GM23248 (cell line): ENCODE results near the gene C17orf100. TPM values are rescaled to one million over a fixed set of nuclear protein-coding genes. Genes with fewer than 3 reads are reported as not detected.

Source experiments
- DNase-seq: peaks from one replicate; pipeline ENCODE4 v3.0.0-alpha.2; 2015
- H2AFZ ChIP-seq: fragments of 200-600 bp; sonication (generic); 2 replicates; pipeline ENCODE4 v1.6.1; 2016; ENCODE audit warnings: antibody characterized with exemption
- H3F3A ChIP-seq: fragments of 200-600 bp; sonication (generic); 2 replicates; pipeline ENCODE4 v1.6.1; 2016; ENCODE audit warnings: mild to moderate bottlenecking, antibody characterized with exemption, mixed run types; ENCODE audit not compliant: insufficient read depth
- H3K27ac ChIP-seq: fragments of 200-600 bp; sonication (generic); 2 replicates; pipeline ENCODE4 v1.5.1; 2016; ENCODE audit warnings: mild to moderate bottlenecking
- H3K27me3 ChIP-seq: fragments of 200-600 bp; sonication (generic); replicated peaks from 2 replicates; pipeline ENCODE4 v1.6.1; 2016; ENCODE audit warnings: mild to moderate bottlenecking; ENCODE audit not compliant: insufficient read depth
- H3K36me3 ChIP-seq: fragments of 200-600 bp; sonication (generic); 2 replicates; pipeline ENCODE4 v1.6.1; 2016; ENCODE audit warnings: low read depth, mild to moderate bottlenecking
- H3K4me1 ChIP-seq: fragments of 200-600 bp; sonication (generic); 2 replicates; pipeline ENCODE4 v1.6.1; 2016; ENCODE audit warnings: mild to moderate bottlenecking; ENCODE audit not compliant: insufficient read depth
- H3K4me2 ChIP-seq: fragments of 200-600 bp; sonication (generic); one replicate; pipeline ENCODE4 v1.6.1; 2016; ENCODE audit warnings: mild to moderate bottlenecking; ENCODE audit not compliant: unreplicated experiment
- H3K4me3 ChIP-seq: fragments of 200-600 bp; sonication (generic); 2 replicates; pipeline ENCODE4 v1.5.1; 2016; ENCODE audit warnings: mild to moderate bottlenecking
- H3K79me2 ChIP-seq: fragments of 200-600 bp; sonication (generic); 2 replicates; pipeline ENCODE4 v1.6.1; 2016; ENCODE audit warnings: mild to moderate bottlenecking; ENCODE audit not compliant: insufficient read depth
- H3K9ac ChIP-seq: fragments of 200-600 bp; sonication (generic); 2 replicates; pipeline ENCODE4 v1.6.1; 2016; ENCODE audit warnings: mild to moderate bottlenecking
- H3K9me2 ChIP-seq: fragments of 200-600 bp; sonication (generic); 2 replicates; pipeline ENCODE4 v1.6.1; 2016; ENCODE audit warnings: mixed run types, mild to moderate bottlenecking, moderate library complexity; ENCODE audit not compliant: insufficient read depth
- H3K9me3 ChIP-seq: fragments of 200-600 bp; sonication (generic); one replicate; pipeline ENCODE4 v1.6.1; 2017; ENCODE audit warnings: low read depth
- H4K20me1 ChIP-seq: fragments of 200-600 bp; sonication (generic); 2 replicates; pipeline ENCODE4 v1.6.0; 2016; ENCODE audit not compliant: insufficient read depth
- EZH2 ChIP-seq: fragments of 200-600 bp; sonication (generic); IDR thresholded peaks from 2 replicates; pipeline ENCODE4 v1.6.1; 2018; ENCODE audit warnings: antibody characterized with exemption, mild to moderate bottlenecking; ENCODE audit not compliant: insufficient read depth, poor library complexity, severe bottlenecking
- EZH2phosphoT487 ChIP-seq: fragments of 200-600 bp; sonication (generic); IDR thresholded peaks from 2 replicates; pipeline ENCODE4 v1.6.1; 2018; ENCODE audit warnings: antibody characterized with exemption, moderate library complexity, mild to moderate bottlenecking, low read depth; ENCODE audit not compliant: insufficient read depth
- WGBS, 2 experiments: methylation state at CpG; one replicate each; pipeline ENCODE4 v1.1.6; 2015 to 2017; ENCODE audit warnings: low lambda C conversion rate in 2 of 2, low coverage in 1 of 2; ENCODE audit errors: missing lambda C conversion rate in 2 of 2; 5-methylcytosine and 5-hydroxymethylcytosine counted together
- in situ Hi-C: fragments of 300-500 bp; cut with MboI; formaldehyde crosslinking; loops from 2 replicates; pipeline ENCODE4 v1.15.0; 2020
- polyA plus RNA-seq: library from polyadenylated mRNA; unstranded; fragments of >200 nt; fragmentation: Nextera tagmentation; extraction: Ambion mirVana; gene quantifications from 2 replicates; pipeline ENCODE4 v1.2.1, GENCODE V29; 2016
- total RNA-seq: library from RNA; depleted of rRNA; stranded (reverse); fragments of >200 nt; shearing (Covaris generic); gene quantifications from 2 replicates; pipeline ENCODE4 v1.2.3, GENCODE V29; 2014

C17orf100 gene
- total and polyA plus RNA-seq, 2 experiments from 2014 or later = 0.86 to 5.2 TPM

DNA sequence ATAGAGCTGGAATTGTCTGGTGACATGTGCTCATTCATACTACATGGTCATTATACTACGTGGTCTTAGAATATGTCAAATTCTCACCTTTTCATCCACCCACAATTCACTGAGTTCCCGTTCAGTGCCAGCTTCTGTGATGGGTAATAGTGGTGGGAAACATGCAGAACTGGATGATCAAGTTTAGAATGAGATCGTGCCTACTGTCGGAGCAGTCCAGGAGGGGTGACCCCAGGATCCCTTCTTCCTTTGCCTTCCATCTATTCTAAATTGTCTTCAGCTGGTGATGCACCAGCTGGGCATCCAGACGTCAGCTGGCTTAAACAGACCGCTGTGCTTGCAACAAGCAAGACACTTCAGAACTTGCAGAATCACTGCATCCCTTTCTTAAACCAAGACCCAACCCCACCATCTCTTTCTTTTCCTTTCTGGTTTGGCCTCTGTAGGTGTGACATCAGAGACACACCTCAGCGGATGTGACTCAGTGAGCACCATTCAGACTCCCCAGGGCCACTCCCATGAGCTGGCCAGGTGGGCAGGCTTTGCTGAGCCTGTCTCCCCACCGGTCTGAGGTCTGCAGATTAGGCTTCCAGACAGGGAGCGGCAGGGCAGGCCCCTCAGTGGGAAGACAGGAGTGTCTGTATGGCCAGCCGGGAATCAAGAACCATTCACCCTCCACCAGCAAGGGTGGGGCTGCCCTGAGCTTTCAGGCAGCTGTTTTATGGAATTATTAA, 18.1 kb downstream of the C17orf100 start:
- H2AFZ ChIP-seq = no peak overlapping the region
- DNase-seq = no peak
- no peaks in the 10 kb centered on the region for H3F3A ChIP-seq
- H3K9ac ChIP-seq = no peak overlapping the region
- TF ChIP-seq EZH2 (no peak), EZH2phosphoT487 (no peak)
- no peaks in the 10 kb centered on the region for H3K36me3 ChIP-seq
- no peaks in the 10 kb centered on the region for H3K9me2 ChIP-seq
- no peaks in the 10 kb centered on the region for H4K20me1 ChIP-seq
- H3K79me2 ChIP-seq = no peaks in the 10 kb centered on the region
- H3K27me3 ChIP-seq = peaks cover 8% of the 10 kb centered on the region
- in situ Hi-C loops = loop anchor here (10.0 kb wide), 2 partner anchors 165 to 335 kb away; partner anchors contain the start of gene TEKT1
- no peak overlapping the region for H3K4me2 ChIP-seq
- no peak overlapping the region for H3K27ac ChIP-seq
- no peaks in the 10 kb centered on the region for H3K4me1 ChIP-seq
- H3K4me3 ChIP-seq = no peak overlapping the region
- WGBS, 2 experiments = 47 to 48% methylated on average over 10 of the region's 10 CpGs
- H3K9me3 ChIP-seq = no peaks in the 10 kb centered on the region

DNA sequence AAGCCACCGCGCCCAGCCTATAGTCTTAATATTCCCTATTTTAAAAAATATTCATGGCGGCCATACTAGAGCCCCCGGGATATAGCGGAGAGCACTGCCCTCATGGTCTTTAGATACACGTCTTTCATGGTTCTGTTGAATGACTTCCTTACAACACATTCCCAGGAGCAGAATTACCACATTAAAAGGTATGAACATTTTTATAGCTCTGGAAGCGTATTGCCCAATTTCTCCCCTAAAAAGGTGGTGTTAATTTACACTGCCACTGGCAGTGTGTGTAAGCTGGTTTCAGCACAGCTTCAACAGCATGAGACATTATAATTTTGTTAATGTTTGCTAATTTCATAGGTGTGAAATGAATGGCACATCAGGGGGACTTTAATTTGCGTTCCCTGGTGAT, 19.0 kb downstream of the C17orf100 start:
- in situ Hi-C loops = no loop called here
- Histone ChIP-seq H3K4me1 (no peaks in the 10 kb centered on the region), H4K20me1 (no peaks in the 10 kb centered on the region), H3K4me3 (no peak overlapping the region), H3F3A (no peaks in the 10 kb centered on the region), H3K36me3 (no peaks in the 10 kb centered on the region), H3K9ac (no peak overlapping the region), H3K9me3 (no peaks in the 10 kb centered on the region), H2AFZ (no peak overlapping the region), H3K79me2 (no peaks in the 10 kb centered on the region), H3K27me3 (peaks cover 8% of the 10 kb centered on the region), H3K9me2 (no peaks in the 10 kb centered on the region), H3K27ac (no peak overlapping the region), H3K4me2 (no peak overlapping the region)
- DNase-seq = no peak
- WGBS, 2 experiments = 86 to 87% methylated on average over 8 of the region's 8 CpGs
- TF ChIP-seq EZH2phosphoT487 (no peak), EZH2 (no peak)

DNA sequence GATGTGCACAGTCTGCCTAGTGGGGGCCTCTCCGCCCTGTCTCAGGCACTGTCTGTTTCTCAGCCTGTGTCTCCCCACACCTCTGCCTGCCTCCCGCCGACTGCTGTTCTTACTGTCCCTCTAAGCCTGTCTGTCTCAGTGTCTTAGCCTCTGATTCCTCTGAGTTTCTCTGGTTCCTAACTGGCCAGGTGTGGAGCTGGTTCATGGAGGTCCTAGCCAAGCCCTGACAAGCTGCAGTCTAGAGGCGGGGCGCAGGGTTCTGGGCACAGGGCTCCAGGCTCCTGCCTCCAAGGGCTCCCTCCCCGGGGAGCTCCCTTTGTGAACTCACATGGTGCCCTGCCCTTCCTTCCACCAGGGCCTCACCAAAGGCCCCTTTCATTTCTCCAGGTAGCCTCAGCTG, 19.4 kb downstream of the C17orf100 start:
- H4K20me1 ChIP-seq = no peaks in the 10 kb centered on the region
- no peaks in the 10 kb centered on the region for H3K9me2 ChIP-seq
- H3K9me3 ChIP-seq = no peaks in the 10 kb centered on the region
- H3K4me3 ChIP-seq = no peak overlapping the region
- H2AFZ ChIP-seq = no peak overlapping the region
- H3K4me1 ChIP-seq = no peaks in the 10 kb centered on the region
- H3K9ac ChIP-seq = no peak overlapping the region
- H3K79me2 ChIP-seq = no peaks in the 10 kb centered on the region
- TF ChIP-seq EZH2 (no peak), EZH2phosphoT487 (no peak)
- H3K27me3 ChIP-seq = peaks cover 8% of the 10 kb centered on the region
- in situ Hi-C loops = no loop called here
- no peak overlapping the region for H3K4me2 ChIP-seq
- DNase-seq = no peak
- H3F3A ChIP-seq = no peaks in the 10 kb centered on the region
- no peaks in the 10 kb centered on the region for H3K36me3 ChIP-seq
- WGBS, 2 experiments = 74 to 79% methylated on average over 6 of the region's 6 CpGs
- no peak overlapping the region for H3K27ac ChIP-seq

DNA sequence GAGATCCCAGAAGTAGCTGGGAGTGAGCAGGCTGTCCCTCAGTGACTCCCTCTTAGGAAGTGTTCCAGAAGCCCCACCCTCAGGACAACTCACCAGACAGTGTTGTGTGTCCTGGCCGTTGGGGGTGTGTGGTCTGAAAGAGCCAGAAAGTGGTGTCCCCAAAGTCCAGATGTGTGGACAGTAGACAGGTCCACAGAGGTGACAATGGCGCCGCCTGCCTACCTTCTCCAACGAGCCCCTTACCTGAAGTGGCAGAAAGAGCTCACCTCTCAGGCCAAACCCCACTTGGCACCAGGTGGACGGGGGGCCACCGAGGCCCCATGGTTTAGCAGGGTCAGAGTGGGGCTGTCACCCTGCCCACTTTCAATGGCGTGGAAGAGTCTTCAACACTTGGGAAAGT, 19.9 kb downstream of the C17orf100 start:
- no peaks in the 10 kb centered on the region for H4K20me1 ChIP-seq
- no peaks in the 10 kb centered on the region for H3K36me3 ChIP-seq
- no peaks in the 10 kb centered on the region for H3F3A ChIP-seq
- no peaks in the 10 kb centered on the region for H3K79me2 ChIP-seq
- no peak overlapping the region for H3K4me2 ChIP-seq
- H3K4me3 ChIP-seq = no peak overlapping the region
- H3K27me3 ChIP-seq = peaks cover 8% of the 10 kb centered on the region
- no peaks in the 10 kb centered on the region for H3K4me1 ChIP-seq
- no peak overlapping the region for H2AFZ ChIP-seq
- H3K9me3 ChIP-seq = no peaks in the 10 kb centered on the region
- in situ Hi-C loops = no loop called here
- 65 to 69% methylated on average over 7 of the region's 7 CpGs for WGBS, 2 experiments
- H3K9me2 ChIP-seq = no peaks in the 10 kb centered on the region
- no peak overlapping the region for H3K27ac ChIP-seq
- no peak for TF ChIP-seq EZH2
- TF ChIP-seq EZH2phosphoT487 = no peak
- no peak overlapping the region for H3K9ac ChIP-seq
- no peak for DNase-seq
